KG1 (cell line): ENCODE data around the gene MBD3L2B.
A peak's percentile ranks its signal among the peaks of the same experiment; 100 is the strongest.
"Not testable (repeated sequence)": the region's sequence is repeated elsewhere in the genome, so short reads cannot be mapped to it uniquely, and the experiment has no call there.

Source experiments
- DNase-seq: peaks from one replicate; lab custom pipeline; 2025; lab: John Stamatoyannopoulos, UW

Gene MBD3L2B

DNA sequence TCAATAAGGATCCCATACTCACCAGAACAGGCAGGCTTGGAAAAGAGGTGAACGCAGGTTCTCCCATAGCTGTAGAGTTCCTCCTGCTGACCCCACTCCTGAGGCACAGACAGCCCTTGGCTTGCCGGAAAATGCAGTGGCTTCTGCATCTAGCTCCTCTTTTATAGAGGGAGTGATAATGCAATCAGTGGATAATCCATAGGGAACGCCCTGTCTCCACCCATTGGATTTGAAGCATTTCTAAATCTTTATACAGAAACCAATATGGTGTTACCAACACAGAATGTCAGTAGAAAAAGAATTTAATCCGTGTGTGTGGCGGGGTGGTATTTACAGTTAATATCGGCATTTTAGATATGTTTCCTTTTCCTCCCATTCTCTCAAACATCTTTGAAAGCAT lies at the start of gene MBD3L2B:
MBD3L2B (minus strand) TSS at position 101 of the 400 bp plus-strand sequence; CDS start at position 67, 34 bp downstream.
- not testable (repeated sequence) for DNase-seq

DNA sequence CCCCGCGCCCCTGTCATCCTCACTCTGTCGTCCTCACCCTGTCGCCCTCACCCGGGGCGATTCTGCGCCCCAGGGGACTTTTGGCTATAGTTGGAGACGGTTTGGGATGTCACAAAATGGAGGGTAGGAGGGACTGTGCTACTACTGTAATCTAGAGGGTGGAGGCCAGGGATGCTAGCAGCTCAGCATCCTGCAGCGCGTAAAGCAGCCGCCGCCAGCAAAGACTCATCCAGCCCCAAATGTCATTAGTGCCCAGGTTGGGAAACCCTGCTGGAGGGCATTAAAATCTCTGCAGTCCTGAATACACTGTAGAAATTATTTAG lies 48.6 kb upstream of the MBD3L2B start:
- DNase-seq, result no peak

DNA sequence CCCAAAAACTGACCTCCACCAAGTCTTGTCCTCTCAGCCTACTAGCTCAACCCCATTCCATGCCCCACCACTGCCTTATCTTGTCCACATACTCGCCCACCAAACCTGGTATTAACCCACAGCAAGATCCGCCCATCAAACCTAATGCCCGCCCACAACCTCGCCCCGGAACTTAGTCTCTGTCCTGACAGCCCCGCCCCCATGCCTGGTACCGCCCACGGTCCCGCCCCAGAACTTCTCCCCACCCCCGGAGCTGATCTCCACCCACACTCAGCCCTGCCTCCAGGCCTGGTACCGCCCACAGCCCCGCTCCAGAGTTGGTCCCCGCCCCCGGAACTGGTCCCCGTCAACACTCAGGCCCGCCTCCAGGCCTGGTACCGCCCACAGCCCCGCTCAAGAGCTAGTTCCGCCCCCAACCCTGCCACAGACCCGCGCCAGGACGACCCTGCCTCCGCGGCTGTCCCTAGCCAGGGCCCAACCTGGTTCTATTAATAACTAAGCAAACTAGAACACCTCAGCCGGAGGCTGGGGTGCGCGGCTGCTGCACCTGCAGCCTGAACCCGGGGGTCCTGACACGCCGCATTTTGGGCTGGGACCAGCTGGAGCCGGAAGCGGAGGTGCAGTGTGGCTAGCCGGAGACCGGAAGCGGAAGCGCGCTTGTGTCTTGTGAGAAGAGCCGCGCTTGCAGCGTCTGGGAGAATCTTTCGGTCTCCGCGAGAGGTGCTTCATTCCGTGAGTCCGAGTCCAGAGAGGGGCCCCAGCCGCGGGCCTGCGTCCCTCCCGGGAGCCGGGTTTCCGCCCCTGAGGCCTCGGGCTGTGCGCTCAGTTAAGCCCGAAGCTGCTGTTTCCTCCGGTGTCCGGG lies 48.0 kb upstream of the MBD3L2B start, which contains the start of gene ZNF557:
ZNF557 (plus strand) TSS at position 662 of the 862 bp plus-strand sequence. CDS start 5,372 bp downstream, outside the sequence.
- peak; percentile 93 for DNase-seq

DNA sequence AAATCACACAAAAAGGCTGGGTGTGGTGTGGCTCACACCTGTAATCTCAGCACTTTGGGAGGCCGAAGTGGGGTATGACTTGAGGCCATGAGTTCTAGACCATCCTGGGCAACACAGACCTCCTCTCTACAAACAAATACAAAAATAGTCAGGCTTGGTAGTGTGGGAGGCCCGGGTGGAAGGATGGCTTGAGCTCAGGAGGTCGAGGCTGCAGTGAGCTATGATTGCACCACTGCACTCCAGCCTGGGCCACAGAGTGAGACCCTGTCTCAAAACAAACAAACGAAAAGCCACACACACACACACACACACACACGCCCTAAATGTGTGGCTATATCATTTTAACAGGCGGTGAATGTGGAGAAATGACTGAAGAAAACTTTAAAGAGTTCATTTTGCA lies 47.4 kb upstream of the MBD3L2B start:
- no peak for DNase-seq

DNA sequence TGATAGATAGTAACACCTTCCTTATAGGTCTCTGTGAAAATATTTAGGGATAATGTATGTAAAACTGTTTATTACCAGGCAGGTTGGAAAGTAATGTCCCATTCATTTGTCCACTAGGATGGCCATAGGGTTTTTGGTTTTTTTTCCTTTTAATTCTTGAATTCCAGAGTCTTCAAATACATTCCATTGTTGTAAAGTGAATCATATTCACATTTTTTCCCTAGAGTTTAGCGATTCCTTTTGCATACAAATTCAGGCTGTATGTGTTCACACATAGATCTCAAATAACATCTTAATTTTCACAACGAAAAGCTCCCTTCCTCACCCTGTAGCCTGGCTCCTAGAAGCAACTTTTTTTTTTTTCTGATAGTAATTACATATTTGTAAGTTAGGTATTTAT lies 46.5 kb upstream of the MBD3L2B start:
- DNase-seq, result no peak

DNA sequence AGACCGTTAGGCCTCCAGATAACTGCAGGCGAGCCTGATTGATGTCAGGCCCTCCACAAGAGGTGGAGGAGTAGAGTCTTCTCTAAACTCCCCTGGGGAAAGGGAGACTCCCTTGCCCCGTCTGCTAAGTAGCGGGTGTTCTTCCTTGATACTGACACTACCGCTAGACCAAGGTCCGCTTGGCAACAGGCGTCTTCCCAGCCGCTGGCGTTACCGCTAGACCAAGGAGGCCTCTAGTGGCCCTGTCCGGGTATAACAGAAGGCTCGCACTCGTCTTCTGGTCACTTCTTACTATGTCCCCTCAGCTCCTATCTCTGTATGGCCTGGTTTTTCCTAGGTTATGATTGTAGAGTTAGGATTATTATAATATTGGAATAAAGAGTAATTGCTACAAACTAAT lies 45.9 kb upstream of the MBD3L2B start:
- not testable (repeated sequence) for DNase-seq

DNA sequence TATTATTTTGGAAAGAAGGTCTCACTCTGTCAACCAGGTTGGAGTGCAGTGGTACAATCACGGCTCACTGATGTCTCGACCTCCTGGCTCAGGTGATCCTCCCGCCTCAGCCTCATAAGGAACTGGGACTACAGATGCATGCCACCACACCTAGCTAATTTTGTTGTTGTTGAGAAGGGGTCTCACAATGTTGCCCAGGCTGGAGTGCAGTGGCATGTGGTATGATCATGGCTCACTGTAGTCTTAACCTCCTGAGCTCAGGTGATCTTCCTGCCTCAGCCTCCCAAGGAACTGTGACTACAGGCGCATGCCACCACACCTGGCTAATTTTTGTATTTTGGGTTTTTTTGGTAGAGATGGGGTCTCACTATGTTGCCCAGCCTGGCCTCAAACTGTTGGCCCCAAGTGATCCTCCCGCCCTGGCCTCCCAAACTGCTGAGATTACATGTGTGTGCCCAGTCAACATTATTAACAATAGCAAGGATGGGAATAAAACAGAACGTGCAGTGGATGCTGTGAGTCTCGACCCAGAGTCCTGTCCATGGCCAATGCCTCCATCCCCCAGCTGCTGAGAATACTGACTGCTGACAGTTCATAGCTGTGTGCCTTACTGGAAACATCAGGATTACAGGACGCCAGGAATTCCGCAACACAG lies 42.7 kb upstream of the MBD3L2B start:
- DNase-seq, result no peak

DNA sequence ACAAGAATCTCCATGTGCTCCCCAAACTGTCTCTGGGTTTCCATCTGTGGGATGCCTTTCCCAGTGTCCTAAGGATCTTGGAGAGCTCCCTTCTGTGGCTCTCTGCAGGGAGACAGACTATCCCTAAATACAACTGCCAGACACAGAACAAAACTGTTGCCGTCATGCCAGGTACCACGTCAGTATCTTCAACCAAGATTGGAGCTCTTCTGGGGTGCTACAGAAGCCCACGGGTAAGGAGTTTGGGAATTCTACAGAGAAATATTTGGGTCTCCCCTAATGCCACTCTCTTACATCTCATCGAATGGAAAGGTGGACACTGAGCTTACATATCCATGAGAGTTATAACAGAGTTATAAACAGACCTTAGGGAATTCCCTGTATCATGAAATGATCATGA lies 42.1 kb upstream of the MBD3L2B start:
- DNase-seq, result no peak

DNA sequence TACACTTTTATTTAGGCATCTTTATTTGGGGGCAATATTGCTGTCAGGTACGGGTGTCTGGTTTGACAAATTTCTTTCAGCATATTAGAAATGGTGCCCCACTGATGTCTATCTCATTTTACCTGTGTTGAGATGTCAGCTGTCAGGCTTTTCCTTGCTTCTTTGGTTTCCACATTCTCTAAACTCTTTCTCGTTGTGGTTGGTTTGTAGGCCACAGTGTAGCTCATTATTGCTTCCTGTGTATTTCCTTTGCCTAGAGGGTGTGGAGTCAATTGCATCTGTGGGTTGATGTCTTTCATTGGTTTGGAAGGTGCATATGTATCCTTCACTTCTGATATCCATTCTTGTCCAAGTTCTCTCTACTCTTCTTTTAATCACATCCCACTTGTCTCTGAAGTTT lies 38.7 kb upstream of the MBD3L2B start:
- DNase-seq, result not testable (repeated sequence)

DNA sequence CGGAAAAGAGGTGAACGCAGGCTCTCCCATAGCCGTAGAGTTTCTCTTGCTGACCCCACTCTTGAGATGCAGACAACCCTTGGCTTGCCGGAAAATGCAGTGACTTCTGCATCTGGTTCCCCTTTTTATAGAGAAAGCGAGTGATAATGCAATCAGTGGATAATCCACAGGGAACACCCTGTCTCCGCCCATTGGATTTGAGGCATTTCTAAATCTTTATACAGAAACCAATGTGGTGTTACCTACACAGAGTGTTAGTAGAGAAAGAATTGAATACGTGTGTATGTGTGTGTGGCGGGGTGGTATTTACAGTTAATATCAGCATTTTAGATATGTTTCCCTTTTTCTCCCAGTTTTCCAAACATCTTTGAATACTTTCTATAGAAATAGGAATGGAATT lies 37.3 kb upstream of the MBD3L2B start, which contains the start of gene MBD3L3:
MBD3L3 (minus strand) TSS at position 101 of the 400 bp plus-strand sequence; CDS start at position 30, 71 bp downstream.
- not testable (repeated sequence) for DNase-seq

DNA sequence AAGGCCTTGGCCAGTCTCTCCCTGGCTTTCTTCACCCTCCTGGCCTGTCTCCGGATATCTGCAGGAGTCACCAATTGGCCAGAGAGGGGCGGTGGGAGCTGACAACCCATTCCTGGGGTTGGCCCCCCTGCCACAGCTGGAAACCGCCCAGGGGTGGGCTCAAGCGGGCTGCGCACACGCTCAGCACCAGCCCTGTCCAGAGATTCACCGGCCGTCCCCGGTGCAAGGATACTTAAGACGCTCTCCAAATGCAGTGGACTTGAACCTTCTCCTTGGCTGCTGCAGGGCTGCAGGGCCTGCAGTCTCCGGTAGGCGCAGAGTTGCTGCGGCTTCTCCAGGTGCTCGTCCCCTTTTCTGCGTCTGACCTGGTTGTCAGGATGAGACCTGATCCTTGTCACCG lies 35.1 kb upstream of the MBD3L2B start:
- not testable (repeated sequence) for DNase-seq

DNA sequence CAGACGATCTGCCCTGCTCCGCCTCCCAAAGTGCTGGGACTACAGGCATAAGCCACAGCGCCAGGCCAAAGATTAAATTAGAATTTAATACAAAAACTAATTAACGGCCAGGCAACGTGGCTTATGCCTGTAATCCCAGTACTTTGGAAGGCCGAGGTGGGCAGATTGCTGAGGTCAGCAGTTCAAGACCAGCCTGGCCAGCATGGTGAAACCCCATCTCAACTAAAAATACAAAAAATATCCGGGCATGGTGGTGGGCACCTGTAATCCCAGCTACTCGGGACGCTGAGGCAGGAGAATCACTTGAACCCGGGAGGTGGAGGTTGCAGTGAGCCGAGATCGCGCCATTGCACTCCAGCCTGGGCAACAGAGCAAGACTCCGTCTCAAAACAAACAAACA lies 34.4 kb upstream of the MBD3L2B start:
- not testable (repeated sequence) for DNase-seq

DNA sequence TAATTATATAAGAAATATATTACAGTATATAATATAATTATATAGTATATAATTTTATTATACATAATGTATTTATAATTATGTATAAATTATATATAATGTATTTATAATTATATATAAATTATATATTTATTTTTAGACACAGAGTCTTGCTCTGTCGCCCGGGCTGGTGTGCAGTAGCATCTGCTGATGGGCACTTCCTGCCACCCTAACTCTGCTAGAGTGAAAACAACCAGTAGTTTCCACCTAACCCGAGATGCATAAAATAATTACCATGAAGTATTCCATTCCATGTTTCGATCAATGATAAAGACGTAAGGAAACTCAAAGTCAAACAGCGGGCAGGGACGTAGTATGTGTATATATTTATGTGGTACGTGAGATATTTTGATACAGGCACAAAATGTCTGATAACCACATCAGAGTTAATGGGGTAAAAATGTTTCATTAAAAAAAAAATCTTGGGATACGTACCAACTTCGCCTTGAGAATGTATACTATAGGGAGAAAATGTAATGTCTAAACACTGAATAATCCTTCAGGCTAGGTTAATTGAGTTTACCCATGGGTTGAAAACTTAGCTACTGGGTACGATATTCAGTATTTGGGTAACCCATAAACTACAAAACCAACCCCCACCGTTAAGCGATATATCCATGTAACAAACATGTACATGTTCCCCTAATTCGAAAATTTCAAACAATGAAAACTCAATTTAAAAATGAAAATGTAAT lies 33.6 kb upstream of the MBD3L2B start:
- DNase-seq, result not testable (repeated sequence)

DNA sequence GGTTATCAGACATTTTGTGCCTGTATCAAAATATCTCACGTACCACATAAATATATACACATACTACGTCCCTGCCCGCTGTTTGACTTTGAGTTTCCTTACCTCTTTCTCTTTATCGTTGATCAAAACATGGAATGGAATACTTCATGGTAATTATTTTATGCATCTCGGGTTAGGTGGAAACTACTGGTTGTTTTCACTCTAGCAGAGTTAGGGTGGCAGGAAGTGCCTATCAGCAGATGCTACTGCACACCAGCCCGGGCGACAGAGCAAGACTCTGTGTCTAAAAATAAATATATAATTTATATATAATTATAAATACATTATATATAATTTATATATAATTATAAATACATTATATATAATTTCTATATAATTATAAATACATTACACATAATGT lies 31.7 kb upstream of the MBD3L2B start:
- not testable (repeated sequence) for DNase-seq

DNA sequence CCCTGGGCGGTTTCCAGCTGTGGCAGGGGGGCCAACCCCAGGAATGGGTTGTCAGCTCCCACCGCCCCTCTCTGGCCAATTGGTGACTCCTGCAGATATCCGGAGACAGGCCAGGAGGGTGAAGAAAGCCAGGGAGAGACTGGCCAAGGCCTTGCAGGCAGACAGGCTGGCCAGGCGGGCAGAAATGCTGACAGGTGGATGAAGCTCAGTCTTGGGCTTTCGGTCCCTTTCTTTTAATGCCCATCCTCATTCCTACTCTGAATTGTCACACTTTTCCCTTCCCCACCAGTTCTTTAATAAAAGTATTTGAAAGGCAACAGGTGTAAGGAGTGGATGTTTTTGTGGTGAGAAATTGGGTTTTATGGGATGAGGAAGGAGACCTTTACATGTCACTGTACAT lies 30.2 kb upstream of the MBD3L2B start:
- DNase-seq, result not testable (repeated sequence)

DNA sequence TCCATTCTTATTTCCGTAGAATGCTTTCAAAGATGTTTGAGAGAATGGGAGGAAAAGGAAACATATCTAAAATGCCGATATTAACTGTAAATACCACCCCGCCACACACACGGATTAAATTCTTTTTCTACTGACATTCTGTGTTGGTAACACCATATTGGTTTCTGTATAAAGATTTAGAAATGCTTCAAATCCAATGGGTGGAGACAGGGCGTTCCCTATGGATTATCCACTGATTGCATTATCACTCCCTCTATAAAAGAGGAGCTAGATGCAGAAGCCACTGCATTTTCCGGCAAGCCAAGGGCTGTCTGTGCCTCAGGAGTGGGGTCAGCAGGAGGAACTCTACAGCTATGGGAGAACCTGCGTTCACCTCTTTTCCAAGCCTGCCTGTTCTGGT lies 27.8 kb upstream of the MBD3L2B start, which contains the start of gene MBD3L2:
MBD3L2 (plus strand) TSS at position 301 of the 400 bp plus-strand sequence; CDS start at position 354, 53 bp downstream.
- DNase-seq, result not testable (repeated sequence)

DNA sequence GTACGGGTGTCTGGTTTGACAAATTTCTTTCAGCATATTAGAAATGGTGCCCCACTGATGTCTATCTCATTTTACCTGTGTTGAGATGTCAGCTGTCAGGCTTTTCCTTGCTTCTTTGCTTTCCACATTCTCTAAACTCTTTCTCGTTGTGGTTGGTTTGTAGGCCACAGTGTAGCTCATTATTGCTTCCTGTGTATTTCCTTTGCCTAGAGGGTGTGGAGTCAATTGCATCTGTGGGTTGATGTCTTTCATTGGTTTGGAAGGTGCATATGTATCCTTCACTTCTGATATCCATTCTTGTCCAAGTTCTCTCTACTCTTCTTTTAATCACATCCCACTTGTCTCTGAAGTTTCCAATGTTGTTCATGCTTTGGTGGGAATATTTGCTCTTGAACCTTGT lies 20.3 kb upstream of the MBD3L2B start:
- not testable (repeated sequence) for DNase-seq

DNA sequence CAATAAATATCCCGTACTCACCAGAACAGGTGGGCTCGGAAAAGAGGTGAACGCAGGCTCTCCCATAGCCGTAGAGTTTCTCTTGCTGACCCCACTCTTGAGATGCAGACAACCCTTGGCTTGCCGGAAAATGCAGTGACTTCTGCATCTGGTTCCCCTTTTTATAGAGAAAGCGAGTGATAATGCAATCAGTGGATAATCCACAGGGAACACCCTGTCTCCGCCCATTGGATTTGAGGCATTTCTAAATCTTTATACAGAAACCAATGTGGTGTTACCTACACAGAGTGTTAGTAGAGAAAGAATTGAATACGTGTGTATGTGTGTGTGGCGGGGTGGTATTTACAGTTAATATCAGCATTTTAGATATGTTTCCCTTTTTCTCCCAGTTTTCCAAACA lies 18.8 kb upstream of the MBD3L2B start, which contains the start of gene MBD3L4:
MBD3L4 (minus strand) TSS at position 101 of the 400 bp plus-strand sequence; CDS start at position 66, 35 bp downstream.
- DNase-seq, result not testable (repeated sequence)

DNA sequence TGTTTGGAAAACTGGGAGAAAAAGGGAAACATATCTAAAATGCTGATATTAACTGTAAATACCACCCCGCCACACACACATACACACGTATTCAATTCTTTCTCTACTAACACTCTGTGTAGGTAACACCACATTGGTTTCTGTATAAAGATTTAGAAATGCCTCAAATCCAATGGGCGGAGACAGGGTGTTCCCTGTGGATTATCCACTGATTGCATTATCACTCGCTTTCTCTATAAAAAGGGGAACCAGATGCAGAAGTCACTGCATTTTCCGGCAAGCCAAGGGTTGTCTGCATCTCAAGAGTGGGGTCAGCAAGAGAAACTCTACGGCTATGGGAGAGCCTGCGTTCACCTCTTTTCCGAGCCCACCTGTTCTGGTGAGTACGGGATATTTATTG lies 9.0 kb upstream of the MBD3L2B start, which contains the start of gene MBD3L5:
MBD3L5 (plus strand) TSS at position 301 of the 400 bp plus-strand sequence; CDS start at position 335, 34 bp downstream.
- not testable (repeated sequence) for DNase-seq

DNA sequence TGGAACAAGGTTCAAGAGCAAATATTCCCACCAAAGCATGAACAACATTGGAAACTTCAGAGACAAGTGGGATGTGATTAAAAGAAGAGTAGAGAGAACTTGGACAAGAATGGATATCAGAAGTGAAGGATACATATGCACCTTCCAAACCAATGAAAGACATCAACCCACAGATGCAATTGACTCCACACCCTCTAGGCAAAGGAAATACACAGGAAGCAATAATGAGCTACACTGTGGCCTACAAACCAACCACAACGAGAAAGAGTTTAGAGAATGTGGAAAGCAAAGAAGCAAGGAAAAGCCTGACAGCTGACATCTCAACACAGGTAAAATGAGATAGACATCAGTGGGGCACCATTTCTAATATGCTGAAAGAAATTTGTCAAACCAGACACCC lies 7.6 kb upstream of the MBD3L2B start:
- DNase-seq, result not testable (repeated sequence)

DNA sequence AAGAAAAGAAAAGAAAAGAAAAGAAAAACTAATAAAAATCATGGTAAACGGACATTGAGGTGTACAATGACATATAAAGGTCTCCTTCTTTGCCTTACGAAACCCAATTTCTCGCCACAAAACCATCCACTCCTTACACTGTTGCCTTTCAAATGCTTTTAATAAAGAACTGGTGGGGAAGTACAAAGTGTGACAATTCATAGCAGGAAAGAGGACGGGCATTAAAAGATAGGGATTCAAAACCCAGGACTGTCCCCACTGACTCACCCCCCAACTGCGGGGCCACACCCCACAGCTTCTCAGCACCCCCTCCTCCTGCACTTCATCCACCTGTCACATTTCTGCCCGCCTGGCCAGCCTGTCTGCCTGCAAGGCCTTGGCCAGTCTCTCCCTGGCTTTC lies 2.4 kb downstream of the MBD3L2B start:
- no peak for DNase-seq

DNA sequence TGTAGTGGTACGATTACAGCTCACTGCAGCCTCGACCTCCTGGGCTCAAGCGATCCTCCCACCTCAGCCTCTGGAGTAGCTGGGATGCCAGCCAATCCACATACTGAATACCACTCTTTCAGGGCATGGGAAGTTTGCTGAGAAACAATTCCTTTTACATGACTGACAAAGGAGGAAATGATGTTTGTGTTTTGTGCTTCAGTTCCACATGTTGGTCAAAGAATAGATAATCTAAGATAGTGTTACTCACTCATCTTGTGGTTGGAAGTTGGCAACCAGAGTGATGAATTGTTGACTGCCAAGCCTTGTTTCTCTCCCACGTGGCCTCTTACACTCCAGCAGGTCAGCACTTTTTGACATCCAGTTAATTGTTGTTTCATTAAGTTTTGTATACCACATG lies 7.6 kb downstream of the MBD3L2B start:
- DNase-seq, result no peak
